NCI-H146 treated with DMSO at 0.1 percent for 48 hours (cell line): Measurements from ENCODE around the gene HLA-DMA.

Experiments used
- DNase-seq: peaks from one replicate; lab custom pipeline; 2025; ENCODE audit not compliant: unreplicated experiment; lab: John Stamatoyannopoulos, UW

HLA-DMA gene

DNA sequence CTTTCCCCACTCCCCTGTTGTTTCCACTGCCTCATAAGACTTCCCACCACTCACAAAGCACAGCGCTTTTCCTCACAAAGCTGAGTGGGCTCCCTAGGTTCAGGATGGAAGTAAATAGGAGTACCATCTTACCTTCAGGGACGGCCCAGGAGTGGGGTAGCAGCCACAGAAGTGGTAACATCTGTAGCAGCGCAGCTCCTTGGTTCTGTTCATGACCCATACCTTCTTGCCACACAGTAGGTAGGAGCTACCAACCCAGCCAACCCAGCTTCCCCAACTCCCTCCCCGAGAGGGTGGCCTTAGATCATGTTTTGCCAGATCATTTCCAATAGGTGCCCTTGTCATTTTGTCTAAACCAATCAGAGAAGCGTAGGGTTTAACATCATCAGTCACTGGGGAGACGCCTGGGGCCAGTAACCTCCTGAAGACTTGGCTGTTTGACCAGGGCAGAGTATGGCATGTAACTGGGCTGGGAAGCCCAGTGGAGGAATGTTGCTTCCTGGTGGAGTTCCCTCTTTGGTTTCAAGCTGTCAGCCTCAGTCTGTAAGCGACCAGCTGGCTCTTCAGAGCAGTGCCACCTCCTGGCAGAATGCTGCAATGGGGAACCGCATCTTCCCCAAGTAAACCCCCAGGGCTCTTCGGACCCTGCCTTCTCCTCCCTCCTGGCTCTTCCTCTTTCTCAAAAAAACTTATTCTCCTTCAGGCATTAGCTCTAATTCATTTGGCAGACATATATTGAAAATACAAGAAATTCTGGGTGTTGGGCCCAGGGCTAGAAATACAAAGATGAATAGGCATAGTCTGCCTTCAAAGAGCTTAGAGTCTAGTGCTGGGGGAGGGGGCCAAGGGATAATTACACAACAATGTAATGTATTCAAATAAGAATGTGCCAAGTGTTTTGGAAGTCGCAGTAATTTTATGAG lies at the start of gene HLA-DMA:
Gene HLA-DMA (minus strand): TSS at position 281 of the 923 bp plus-strand sequence. CDS start 61 bp downstream, at position 220.
- peak; percentile 30 for DNase-seq

DNA sequence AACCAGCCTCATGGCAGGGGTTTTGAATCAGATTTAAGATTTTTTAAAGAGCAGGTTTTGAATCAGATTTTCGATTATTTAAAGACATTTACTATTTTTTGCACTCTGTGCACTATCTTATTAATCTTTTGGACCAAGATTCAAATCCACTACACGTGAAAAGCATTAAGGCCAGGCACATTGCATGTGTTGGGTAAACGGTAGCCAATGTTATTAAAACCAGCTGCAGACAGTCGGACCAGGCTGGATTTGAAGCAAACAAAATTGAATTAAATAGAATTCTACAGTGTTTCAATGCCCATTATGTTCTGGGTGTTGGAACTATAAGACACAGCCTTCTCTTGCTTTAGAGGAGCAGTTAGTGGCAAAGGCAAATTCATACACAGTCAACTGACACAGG lies 48.8 kb upstream of the HLA-DMA start:
- no peak for DNase-seq

DNA sequence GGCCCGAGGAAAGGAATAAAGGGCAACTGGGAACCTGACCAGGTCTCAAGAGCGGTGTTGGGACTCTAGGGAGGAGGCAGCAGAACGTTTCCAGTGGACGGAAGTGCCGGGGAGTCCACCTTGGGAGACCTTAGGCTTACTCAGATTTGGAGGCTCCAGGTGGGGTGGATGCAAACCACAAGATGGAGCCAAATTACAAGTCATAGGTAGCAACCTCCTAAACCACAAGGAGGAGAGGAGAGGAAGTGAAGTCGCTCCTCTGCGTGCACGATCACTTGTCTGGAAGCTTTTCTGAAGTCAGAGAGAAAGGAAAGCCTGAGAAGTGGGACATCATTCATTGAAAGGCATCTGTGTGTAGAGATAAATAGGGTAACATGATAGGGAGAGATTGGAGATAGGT lies 47.2 kb upstream of the HLA-DMA start:
- no peak for DNase-seq

GRCh38 chr6:32995448-32995847 lies 42.6 kb upstream of the HLA-DMA start:
- DNase-seq = no peak

DNA sequence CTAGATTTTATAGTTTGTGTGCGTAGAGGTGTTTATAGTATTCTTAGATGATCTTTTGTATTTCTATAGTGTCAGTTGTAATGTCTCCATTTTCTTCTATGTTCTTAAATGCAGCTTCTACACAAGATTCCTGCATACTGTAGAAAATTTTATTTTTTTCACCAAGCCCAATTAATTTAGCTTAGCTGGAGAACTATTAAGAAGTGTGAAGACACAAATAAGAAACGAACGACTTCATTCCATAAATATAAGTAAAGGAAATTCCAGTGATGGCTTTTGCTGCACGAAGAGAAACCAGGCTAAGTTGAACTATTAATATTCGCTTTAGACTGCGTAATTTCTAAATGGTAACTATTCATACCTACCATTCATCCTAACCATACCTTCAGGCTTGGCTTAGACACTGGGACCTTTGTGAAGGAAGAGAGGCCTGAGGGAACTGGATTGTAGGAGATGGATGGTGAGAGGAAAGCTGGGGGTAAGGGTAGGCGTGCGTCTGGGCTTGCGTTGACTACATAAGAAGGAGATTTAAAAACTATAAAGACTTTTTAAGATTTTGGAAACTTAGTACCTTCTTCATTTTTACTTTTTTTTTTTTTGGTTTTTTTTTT lies 40.6 kb upstream of the HLA-DMA start:
- DNase-seq = no peak

- DNase-seq = no peak
Observed at GRCh38 chr6:32991972-32992371, 39.1 kb upstream of the HLA-DMA start.

DNA sequence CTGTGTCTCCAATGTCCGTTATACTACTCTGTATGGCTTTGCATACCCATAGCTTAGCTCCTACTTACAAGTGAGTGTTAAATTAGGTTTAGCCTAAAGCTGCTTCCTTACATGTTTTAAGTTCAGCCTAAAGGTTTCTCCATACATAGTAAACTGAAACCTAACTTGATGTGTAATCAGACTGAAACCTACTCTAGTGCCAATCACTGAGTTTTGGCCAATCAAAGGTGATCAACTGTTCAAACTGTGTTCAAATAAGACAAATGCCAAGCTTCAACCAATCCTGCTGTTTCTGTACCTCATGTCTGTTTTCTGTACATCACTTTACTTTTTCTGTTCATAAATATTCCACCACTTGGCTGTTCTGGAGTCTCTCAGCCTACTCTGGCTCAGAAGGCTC lies 36.5 kb upstream of the HLA-DMA start:
- no peak for DNase-seq

DNA sequence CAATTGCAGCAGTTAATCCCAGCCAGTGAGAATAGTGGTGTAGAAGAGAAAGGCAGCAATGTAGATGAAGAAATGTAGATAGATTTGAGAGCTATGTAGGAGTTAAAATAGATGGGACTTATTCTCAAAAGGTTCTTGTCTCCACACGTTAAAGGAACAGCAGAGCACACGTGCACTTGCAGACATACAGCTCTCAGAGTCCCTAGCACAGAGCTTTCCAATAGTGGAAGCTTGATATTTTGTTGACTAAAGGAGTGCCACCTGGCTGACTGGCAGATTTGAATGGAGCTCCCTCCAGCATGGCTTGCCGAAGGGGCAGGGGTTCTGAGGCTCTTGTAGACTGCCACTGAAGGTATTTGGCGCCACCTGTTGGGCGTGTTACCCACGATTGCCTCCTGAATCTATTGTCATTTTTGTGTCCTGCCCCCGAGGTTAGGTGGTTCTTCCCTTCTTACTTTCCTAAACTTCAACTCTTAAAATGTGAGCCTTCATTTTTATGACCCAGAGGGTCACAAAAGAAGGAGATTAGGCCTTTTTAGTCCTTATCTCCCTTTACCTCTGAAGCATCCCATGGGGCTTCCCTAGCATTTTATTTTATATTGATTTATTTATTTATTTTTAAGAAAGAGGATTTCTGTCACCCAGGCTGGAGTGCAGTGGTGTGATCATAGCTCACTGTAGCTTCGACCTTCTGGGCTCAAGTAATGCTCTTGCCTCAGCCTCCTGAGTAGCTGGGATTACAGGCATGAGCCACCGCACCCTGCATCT lies 31.9 kb upstream of the HLA-DMA start:
- DNase-seq = peak; percentile 75

- no peak for DNase-seq
Observed at GRCh38 chr6:32983964-32984621, 31.2 kb upstream of the HLA-DMA start.

DNA sequence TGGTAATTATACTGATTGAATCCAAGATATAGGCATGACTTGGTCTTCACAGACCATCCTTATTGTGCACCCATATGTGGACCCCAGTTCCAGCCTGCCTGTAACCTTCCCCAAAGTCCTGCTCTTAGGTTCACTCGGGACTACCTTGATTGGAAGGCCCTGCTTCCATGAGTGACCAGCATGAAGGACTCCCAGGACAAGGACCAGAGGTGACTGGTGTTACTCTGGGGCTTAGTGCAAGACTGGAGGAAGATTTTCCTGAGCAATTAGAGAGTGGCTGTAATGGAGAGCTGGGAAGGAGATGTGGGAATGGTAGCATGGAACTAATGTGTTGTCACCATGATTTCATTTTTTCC lies 30.6 kb upstream of the HLA-DMA start:
- DNase-seq = no peak

DNA sequence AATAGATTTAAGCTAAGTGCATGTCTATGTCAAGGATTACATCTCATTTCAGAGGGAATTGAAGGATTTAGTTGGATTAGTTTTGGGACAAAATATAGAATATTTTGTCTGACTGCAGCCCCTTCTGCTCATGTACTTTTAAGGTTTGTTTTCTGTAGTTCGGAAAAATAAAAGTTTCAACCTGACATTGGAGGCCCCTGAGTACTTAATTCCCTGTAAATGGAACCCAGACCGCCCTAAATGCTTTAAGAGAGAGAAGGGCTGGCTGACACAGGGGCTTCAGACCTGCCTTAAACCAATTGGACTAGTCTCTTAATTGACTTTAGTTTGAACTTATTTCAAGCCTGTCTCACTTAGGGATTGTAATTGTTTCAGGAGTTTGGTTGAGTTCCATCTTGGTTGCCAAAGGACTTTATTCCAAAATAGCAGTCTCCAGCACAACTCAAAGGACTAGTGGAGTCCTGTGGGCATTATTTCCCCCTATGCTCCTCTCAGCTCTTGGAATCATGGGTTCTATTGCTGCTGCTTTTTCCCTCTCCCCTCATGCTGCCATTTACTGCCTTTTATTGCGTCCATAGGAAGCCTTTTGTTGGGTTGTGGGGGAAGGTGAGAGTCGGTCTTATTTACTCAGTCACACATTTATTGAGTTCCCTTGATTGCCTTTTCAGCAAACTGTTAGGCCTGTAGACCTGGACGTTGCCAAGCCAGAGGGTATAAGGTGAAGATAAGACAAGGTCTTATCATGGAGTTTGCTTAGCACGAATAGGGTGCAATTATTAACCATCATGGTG lies 30.0 kb upstream of the HLA-DMA start:
- DNase-seq = peak; percentile 13

DNA sequence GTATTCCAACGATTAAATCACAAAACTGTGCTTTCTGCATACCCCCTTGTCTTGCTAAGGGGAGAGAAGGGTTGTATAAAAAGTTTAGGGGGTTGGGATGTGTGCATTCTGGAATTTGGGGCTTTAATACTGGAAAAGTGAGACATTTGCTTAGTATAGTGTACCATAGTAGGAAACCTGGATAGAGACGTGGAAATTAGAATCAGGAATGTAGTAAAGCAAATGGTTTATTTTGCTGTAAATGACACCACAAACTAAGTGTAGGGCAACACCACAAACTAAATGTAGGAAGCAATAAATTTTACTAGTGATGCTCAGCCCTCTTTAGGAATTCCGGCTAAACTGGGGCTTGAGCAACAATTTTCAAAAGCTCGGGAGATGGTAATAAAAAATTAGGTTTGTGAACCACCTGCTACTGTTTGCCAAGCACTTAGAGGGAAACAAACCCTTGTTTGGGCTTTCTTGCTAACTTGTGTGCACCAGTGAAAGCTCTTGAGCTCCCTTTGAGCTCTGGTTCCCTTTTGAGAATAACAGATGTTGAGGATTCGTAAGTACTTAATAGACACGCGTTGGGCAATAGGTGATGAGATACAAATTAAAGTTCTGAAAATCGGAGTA lies 29.3 kb upstream of the HLA-DMA start:
- no peak for DNase-seq

DNA sequence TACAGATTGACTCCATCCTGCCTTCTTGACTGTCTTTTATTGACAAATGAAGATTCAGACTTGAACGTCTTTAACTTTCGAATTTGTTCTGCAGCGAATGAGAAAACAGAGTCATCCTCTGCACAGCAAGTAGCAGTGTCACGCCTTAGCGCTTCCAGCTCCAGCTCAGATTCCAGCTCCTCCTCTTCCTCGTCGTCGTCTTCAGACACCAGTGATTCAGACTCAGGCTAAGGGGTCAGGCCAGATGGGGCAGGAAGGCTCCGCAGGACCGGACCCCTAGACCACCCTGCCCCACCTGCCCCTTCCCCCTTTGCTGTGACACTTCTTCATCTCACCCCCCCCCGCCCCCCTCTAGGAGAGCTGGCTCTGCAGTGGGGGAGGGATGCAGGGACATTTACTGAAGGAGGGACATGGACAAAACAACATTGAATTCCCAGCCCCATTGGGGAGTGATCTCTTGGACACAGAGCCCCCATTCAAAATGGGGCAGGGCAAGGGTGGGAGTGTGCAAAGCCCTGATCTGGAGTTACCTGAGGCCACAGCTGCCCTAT lies 27.7 kb upstream of the HLA-DMA start:
- no peak for DNase-seq

DNA sequence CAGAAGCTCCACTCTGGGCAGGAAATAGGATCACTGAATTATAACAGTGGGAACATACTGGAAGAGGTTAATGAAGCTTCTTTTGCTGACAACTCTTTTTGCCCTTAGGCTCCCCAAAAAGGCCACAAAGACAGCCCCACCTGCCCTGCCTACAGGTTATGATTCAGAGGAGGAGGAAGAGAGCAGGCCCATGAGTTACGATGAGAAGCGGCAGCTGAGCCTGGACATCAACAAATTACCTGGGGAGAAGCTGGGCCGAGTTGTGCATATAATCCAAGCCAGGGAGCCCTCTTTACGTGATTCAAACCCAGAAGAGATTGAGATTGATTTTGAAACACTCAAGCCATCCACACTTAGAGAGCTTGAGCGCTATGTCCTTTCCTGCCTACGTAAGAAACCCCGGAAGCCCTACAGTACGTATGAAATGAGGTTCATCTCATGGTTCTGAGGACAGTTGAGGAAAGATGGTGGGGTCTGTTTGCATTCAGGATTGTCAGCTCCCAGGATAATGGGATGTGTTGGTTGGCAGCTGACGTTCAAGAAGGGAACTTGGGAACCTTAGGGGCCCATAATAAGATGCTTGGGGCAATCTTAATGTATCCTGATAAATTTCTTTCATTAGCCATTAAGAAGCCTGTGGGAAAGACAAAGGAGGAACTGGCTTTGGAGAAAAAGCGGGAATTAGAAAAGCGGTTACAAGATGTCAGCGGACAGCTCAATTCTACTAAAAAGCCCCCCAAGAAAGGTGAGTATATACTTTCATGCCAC lies 27.0 kb upstream of the HLA-DMA start:
- no peak for DNase-seq

GRCh38 chr6:32977953-32978324 lies 25.0 kb upstream of the HLA-DMA start:
- no peak for DNase-seq

- DNase-seq = no peak
Observed at GRCh38 chr6:32977272-32977952, 24.5 kb upstream of the HLA-DMA start.

DNA sequence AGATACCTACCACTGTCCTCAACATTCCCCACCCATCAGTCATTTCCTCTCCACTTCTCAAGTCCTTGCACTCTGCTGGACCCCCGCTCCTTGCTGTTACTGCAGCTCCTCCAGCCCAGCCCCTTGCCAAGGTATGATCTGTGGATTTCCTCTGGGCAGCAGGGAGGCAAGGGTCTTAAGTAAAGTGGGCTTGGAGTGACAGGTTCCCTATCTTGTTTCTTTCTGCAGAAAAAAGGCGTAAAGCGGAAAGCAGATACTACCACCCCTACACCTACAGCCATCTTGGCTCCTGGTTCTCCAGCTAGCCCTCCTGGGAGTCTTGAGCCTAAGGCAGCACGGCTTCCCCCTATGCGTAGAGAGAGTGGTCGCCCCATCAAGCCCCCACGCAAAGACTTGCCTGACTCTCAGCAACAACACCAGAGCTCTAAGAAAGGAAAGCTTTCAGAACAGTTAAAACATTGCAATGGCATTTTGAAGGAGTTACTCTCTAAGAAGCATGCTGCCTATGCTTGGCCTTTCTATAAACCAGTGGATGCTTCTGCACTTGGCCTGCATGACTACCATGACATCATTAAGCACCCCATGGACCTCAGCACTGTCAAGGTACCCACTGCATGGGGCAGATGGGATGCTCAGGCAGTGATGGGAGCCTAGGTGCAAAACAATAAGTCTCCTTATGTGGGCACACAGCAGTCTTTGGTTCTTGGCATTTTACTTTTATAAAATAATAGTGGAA lies 23.6 kb upstream of the HLA-DMA start:
- no peak for DNase-seq

- DNase-seq = no peak
Observed at GRCh38 chr6:32975886-32976285, 23.0 kb upstream of the HLA-DMA start.
